Forelimb muscle (tissue), 1 donor: Measurements from ENCODE around the gene IDH3A. TPM values are rescaled to one million over a fixed set of nuclear protein-coding genes. Genes with fewer than 3 reads are reported as not detected.
A peak's percentile ranks its signal among the peaks of the same experiment; 100 is the strongest.

ENCODE experiments used
- DNase-seq: peaks from one replicate; pipeline ENCODE4 v3.0.0-alpha.2; 2013; ENCODE audit warnings: low read depth
- polyA plus RNA-seq: library from polyadenylated mRNA; unstranded; fragments of 120-200 nt; gene quantifications from one replicate; pipeline ENCODE4 v1.2.1, GENCODE V29; 2013; ENCODE audit not compliant: insufficient read length

Gene IDH3A
- 40.6 TPM for polyA plus RNA-seq

- DNase-seq, result peak; percentile 91
Measured at GRCh38 chr15:78149068-78149804, at the start of gene IDH3A. TSS of gene IDH3A (plus strand) at chr15:78149362. CDS start at chr15:78149404, 42 bp downstream.

- no peak for DNase-seq
Measured at GRCh38 chr15:78100886-78101285, 48.3 kb upstream of the IDH3A start.

DNA sequence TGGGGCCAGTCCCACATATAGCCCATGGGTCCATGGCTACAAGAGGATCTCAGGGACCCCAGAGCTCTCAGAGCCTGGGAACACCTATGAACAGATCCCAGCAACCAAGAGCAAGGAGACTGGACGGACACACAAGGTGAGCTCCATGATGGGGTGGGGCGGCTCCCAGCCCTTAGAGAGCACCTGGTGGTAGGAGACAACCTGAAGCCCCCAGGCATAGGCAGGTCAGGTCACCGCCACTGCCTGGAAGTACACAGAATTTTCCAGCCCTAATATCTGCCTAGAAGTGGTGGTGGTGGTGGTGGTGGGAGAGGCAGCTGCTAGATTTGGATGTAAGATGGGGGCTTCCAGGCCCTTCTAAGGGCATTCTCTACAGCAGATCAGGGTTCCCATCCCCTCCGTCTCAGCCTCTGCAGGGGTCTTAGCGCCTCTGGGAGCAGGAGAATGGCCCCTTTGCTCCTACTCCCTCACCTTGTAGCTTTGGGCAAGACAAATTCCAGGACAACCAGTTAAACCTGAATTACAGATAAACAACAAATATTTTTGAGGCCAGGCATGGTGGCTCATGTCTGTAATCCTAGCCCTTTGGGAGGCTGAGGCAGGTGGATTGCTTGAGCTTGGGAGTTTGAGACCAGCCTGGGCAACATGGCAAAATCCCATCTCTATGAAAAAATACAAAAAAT lies 47.6 kb upstream of the IDH3A start:
- DNase-seq, result no peak

DNA sequence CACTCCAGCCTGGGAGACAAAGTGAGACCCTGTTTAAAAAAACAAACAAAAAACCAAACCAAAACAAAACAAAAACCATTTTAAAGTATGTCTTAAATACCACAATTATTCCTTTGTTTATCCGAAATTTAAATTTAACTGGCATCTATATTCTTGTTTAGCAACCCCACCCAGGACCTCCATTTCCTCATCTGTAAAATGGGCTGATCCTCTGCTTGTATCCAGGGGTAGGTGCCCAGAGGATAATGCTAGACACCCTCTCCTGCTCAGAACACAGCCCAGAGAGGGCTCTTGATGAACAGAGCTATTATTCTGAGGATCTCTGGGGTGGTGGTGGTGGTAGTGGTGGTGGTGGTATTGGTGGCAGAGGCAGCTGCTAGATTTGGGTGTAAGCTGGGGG lies 47.0 kb upstream of the IDH3A start:
- no peak for DNase-seq

DNA sequence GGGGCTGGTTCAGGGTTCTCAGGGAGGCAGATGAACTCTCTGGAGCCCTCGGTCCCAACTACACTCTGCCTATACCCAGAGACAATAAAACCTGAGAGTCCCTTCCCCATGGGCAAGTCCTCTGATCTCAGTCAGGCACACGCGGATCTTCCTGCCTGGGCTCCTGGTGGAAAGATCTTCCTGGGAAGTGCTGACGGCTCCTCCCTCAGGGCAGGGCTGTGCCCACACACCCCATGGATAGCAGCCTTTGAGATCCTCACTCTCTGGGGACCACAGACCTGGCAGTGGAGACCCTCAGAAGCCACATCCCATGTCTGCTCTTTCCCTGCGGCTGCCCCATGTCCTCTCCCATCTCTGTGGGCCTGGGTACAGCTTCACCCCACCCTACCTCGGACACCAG lies 46.4 kb upstream of the IDH3A start:
- DNase-seq, result no peak

DNA sequence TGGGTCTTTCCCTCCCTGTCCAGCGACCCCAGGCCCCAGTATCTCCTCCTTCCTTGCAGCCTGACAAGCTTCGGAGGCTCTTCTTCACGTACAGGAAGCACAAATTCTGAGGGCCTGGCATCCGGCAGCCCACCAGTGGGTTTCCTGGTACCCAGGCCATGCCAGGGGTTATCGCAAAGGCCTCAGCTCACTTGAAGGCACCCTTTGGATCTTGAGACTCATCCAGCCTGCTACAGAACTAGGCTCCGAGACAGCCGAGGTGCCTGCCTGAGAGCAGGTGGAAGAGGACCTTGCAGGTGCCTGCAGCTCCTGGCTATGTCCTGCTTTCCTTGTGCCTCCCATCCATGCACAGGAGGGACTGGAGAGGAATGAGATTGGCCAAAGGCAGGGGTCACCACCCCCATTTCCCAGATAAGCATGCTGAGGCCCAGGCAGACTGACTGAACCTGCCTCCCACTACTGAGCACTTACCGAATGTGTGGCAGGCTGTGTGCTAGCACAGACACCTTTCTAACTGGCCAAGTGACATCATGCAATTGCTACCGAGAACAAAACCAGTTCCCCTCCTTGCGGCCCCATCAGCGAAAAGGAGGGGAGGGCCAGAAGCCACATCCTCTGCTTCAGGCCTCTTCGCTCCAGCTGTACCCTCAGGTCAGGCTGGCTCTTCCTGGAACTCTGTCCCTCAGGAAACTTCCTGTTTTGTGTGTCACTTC lies 45.6 kb upstream of the IDH3A start:
- no peak for DNase-seq

DNA sequence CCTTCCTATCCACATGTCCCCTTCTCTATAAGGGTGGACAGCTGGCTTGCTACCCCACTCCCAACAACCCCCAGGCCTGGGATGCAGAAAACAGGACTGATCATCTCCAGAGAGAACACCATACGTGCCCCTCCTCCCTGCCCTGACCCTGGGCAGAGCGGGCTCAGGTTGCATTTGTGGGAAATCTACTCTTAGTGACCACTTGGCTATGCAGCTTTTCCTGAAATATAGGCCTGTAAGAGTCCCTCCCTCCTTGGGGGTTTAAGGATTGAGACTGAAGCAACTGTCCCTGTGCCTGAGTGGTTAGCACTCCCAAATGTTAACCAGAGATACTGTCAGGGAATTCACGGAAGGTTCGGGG lies 45.1 kb upstream of the IDH3A start:
- DNase-seq, result no peak

DNA sequence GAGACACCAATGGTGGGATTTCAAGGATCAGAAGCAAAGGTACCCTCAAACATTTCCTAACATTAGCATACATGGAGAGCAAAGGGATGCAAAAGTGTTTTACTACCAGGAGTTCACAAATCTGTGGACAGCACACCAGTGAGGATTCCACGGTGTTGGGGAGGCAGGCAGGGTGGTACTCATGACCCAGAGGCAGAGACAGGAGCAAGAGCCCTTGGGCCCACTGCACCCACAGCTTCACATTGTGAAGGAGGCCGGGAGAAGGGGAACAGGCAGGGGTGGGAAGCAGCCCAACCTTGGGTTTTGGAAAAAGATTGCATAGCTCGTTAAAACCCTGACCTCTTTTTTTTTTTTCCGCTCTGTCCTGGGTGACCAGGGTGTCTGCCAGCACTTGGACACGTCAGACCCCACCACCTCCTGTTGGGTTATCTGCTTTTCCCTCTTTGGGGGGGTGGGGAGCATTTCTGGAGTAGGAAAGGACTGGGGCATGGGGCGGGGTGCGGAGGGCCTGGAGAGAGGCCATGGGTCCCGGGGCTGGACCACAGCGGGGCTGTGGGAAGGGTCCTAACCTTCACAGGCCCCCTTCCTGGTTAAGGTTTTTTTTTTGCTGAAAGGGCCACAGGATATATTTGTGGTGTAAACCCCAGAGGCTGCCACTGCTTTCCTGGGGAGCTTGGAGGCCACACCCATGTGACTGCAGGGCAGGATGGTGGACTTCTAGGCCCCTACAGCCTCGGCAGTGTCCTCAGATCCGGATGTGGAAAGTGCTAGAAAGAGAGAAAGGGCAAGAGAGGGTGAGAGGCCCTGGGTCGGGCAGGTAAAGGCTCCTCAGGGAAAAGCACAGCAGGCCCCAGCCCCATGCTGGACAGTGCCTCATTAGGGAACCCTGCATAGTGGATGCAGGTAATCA lies 44.3 kb upstream of the IDH3A start:
- DNase-seq, result no peak

DNA sequence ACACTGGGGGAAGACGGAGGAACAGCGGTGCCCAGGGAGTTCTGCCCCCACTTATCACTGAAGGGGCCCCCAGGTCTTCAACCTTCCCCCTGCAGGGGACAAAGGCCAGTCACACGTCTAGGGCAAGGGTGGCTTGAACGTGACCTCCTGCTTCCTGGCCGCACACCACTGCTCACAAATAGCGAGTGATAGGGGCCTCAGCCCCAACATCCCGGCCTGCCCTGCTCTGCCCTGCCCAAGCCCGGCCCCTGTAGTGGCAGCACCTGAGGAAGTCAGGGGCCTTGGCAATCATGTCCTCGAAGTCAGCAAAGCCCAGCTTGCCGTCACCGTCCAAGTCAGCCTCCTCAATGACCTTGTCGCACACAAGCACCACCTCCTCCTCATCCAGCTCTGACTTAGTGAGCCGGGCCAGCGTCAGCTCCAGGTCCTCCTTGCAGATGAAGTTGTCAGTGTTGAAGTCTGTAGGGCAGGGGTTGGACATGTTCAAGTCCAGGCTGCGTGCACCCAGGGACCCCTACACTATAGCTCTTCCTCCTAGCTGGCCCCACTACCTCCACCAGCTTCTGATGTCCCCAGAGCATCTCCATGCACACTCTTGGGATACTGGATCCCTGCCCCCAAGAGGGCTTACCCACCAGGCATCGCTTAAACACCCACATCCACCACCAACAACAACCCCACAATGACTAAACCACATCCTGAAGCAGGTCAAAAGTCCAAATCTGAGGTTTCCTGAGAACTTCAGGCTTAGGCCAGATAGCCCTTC lies 43.5 kb upstream of the IDH3A start:
- DNase-seq, result no peak

- DNase-seq, result no peak
Measured at GRCh38 chr15:78107471-78107870, 41.7 kb upstream of the IDH3A start.

- DNase-seq, result no peak
Measured at GRCh38 chr15:78108300-78109084, 40.7 kb upstream of the IDH3A start.

GRCh38 chr15:78109156-78109555 lies 40.0 kb upstream of the IDH3A start:
- DNase-seq, result no peak

DNA sequence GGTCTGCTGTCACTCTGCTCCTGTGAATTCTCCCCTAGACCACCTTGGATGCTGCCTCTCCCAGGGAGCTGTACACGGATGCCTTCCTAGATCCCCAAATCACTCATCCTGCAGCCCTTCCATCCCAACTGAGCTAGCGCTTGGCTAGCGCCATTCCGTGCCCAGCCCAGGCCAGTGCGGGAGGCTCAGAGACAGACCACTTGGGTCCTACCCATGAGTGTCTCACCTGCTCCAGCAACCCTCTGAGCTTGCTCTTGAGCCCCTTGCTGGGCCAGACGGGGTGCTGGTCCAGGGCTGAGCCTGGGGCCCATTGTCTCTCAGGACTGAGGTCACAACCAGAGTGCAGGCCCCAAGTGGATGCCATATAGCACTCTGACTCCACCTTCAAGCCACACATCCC lies 39.1 kb upstream of the IDH3A start:
- no peak for DNase-seq

DNA sequence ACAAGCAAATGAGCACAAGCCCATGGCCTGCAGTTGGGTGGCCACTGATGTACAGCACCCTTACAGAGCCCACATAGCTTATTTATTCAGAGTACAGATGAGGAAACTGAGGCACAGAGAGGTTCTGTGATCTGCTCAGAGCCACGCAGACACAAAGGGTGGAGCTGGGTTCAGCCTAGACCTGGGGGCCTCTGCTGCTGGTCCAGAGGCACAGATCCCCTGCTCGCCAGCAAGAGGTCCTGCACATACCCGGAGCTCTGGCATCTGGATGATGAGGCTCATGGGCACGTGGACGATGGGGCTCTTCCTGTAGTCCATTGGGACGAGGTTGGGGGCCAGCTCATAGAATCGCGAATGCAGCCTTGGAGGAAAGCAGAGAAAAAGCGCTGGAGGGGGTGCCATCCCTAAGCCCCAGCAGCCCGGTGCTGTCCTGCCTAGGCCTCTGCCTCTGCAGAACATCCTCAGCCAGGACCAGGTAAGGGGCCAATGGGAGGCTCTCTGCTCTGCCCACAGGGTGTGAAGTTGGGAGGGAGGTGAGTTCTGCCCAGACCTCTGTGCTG lies 38.2 kb upstream of the IDH3A start:
- DNase-seq, result no peak

DNA sequence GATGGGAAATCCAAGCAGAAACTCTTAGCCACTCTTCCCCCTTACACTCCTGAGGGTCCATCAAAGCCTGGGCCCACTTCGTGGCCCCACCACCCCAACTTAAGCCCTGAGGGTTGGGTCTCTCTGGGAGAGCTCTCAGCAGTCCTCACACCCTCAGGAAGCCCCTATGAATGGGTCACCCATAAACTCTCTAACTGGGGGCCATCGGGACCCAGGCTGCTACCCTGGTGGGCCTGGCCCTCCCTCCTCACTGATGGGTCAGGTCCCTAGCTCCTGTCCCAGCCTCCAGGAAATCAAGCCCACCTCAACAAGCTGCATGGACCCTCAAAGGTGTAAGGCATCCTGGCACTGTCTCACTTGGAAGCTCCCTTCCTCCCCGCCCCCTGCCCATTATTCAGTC lies 37.4 kb upstream of the IDH3A start:
- DNase-seq, result no peak

- no peak for DNase-seq
Measured at GRCh38 chr15:78112551-78112950, 36.6 kb upstream of the IDH3A start.

- DNase-seq, result no peak
Measured at GRCh38 chr15:78120523-78120922, 28.6 kb upstream of the IDH3A start.

- DNase-seq, result no peak
Measured at GRCh38 chr15:78125267-78125666, 23.9 kb upstream of the IDH3A start.

- DNase-seq, result no peak
Measured at GRCh38 chr15:78127882-78128281, 21.3 kb upstream of the IDH3A start.
